ENCODE results near the gene PLCB3. TPM values are rescaled to one million over a fixed set of nuclear protein-coding genes. Genes with fewer than 3 reads are reported as not detected.

PLCB3 gene
- total and polyA plus RNA-seq, 2 of the 13 experiments (the other 11 are each of a cell fraction or from before 2014, with no cell fraction given), result 7.5 to 13.8 TPM

- Histone ChIP-seq H3K27me3 (ENCODE audit: control insufficient read depth in 1 of 2, insufficient read depth in 2 of 2, low read length in 2 of 2) (peaks cover 39 to 92% of the 10 kb centered on the region in 2 experiments), H2AFZ (ENCODE audit: low read length) (no peak overlapping the region), H3K4me1 (ENCODE audit: insufficient read depth, low read length) (peaks cover 6% of the 10 kb centered on the region), H3K9me3 (ENCODE audit: low read length) (no peaks in the 10 kb centered on the region), H4K20me1 (ENCODE audit: insufficient read depth, low read length) (0 out of 2 replicates have a peak, but pooled peaks cover 5% of the 10 kb centered on the region), H3K36me3 (replicated peaks in 1 of 2; ENCODE audit: control insufficient read depth in 1 of 2, insufficient read depth in 2 of 2, low read length in 2 of 2) (no peaks in the 10 kb centered on the region), H3K4me3 (replicated peaks in 1 of 3; ENCODE audit: insufficient read depth in 1 of 3, low read depth in 2 of 3, low read length in 3 of 3) (no peak overlapping the region), H3K4me2 (ENCODE audit: low read depth, low read length) (no peak overlapping the region), H3K79me2 (ENCODE audit: insufficient read depth, low read length) (no peaks in the 10 kb centered on the region), H3K27ac (ENCODE audit: extremely low read length, insufficient read depth, low read length) (no peak overlapping the region), H3K9ac (ENCODE audit: insufficient read depth, low read depth, low read length) (no peak overlapping the region)
- POLR2A ChIA-PET, result no interaction called here
- CTCF ChIA-PET (ENCODE audit: low intra/inter-chr PET ratio, low total read pairs), result no interaction called here
- WGBS (ENCODE audit: low lambda C conversion rate), result 23% methylated on average over 3 of the region's 3 CpGs
- in situ Hi-C loops (cut with HindIII; ENCODE audit: extremely low pct_ligation_motif_present, low pct_unique_long_range_greater_than_20kb) (no loop called here), intact Hi-C loops (cut with micrococcal nuclease; ENCODE audit: unreplicated experiment) (no loop called here)
- ATAC-seq (no peak), DNase-seq (ENCODE audit: low spot score) (no peak), FAIRE-seq (no peak)
- no TSS peak for BruUV-seq (replicated peaks)
- TF ChIP-seq CCAR2 (optimal IDR thresholded peaks at IDR 0.05; ENCODE audit: low read depth, low read length), result no peak
- peak; percentile 62; the same call in 1 of the 2 replicates for TF ChIP-seq ZKSCAN1 (IDR thresholded peaks at IDR 0.05; ENCODE audit: low read length)
Measured at GRCh38 chr11:64294774-64295173, 43.4 kb downstream of the PLCB3 start.

GRCh38 chr11:64295760-64296159, 44.4 kb downstream of the PLCB3 start:
- FAIRE-seq, result no peak
- Histone ChIP-seq H3K4me3 (replicated peaks in 1 of 3; ENCODE audit: insufficient read depth in 1 of 3, low read depth in 2 of 3, low read length in 3 of 3) (no peak overlapping the region), H3K27ac (ENCODE audit: extremely low read length, insufficient read depth, low read length) (no peak overlapping the region), H4K20me1 (ENCODE audit: insufficient read depth, low read length) (0 out of 2 replicates have a peak, but pooled peaks cover 5% of the 10 kb centered on the region), H3K9ac (ENCODE audit: insufficient read depth, low read depth, low read length) (no peak overlapping the region), H3K79me2 (ENCODE audit: insufficient read depth, low read length) (no peaks in the 10 kb centered on the region), H3K4me2 (ENCODE audit: low read depth, low read length) (no peak overlapping the region), H2AFZ (ENCODE audit: low read length) (no peak overlapping the region), H3K27me3 (ENCODE audit: control insufficient read depth in 1 of 2, insufficient read depth in 2 of 2, low read length in 2 of 2) (peaks cover 38 to 94% of the 10 kb centered on the region in 2 experiments), H3K4me1 (ENCODE audit: insufficient read depth, low read length) (peaks cover 15% of the 10 kb centered on the region), H3K9me3 (ENCODE audit: low read length) (no peaks in the 10 kb centered on the region), H3K36me3 (replicated peaks in 1 of 2; ENCODE audit: control insufficient read depth in 1 of 2, insufficient read depth in 2 of 2, low read length in 2 of 2) (no peaks in the 10 kb centered on the region)
- in situ Hi-C loops (cut with HindIII; ENCODE audit: extremely low pct_ligation_motif_present, low pct_unique_long_range_greater_than_20kb), result no loop called here
- TF ChIP-seq TARDBP (CRISPR knock-in tag; IDR thresholded peaks at IDR 0.05), result no peak
- TF ChIP-seq SMAD1 (CRISPR knock-in tag; IDR thresholded peaks at IDR 0.05; ENCODE audit: borderline replicate concordance, low read depth), result no peak
- no peak for TF ChIP-seq ELK4 (CRISPR knock-in tag; IDR thresholded peaks at IDR 0.05; ENCODE audit: borderline replicate concordance)
- TF ChIP-seq ZNF546 (CRISPR knock-in tag; conservative IDR thresholded peaks at IDR 0.05), result no peak
- TF ChIP-seq CCDC6 (CRISPR knock-in tag; IDR thresholded peaks at IDR 0.05), result no peak
- TF ChIP-seq ZNF614 (CRISPR knock-in tag; IDR thresholded peaks at IDR 0.05; ENCODE audit: borderline replicate concordance), result no peak
- no peak for TF ChIP-seq ZNF605 (CRISPR knock-in tag; IDR thresholded peaks at IDR 0.05)
- TF ChIP-seq HES4 (CRISPR knock-in tag; IDR thresholded peaks at IDR 0.05; ENCODE audit: borderline replicate concordance), result no peak
- TF ChIP-seq CCAR2 (optimal IDR thresholded peaks at IDR 0.05; ENCODE audit: low read depth, low read length), result no peak
- no peak for TF ChIP-seq ZBTB2 (CRISPR knock-in tag; IDR thresholded peaks at IDR 0.05; ENCODE audit: low read depth)
- TF ChIP-seq ZNF691 (CRISPR knock-in tag; IDR thresholded peaks at IDR 0.05; ENCODE audit: borderline replicate concordance, low read depth), result no peak
- no peak for TF ChIP-seq ISL2 (CRISPR knock-in tag; IDR thresholded peaks at IDR 0.05)
- TF ChIP-seq CENPT (CRISPR knock-in tag; IDR thresholded peaks at IDR 0.05; ENCODE audit: low read depth), result no peak
- no peak for TF ChIP-seq SOX5 (CRISPR knock-in tag; IDR thresholded peaks at IDR 0.05; ENCODE audit: borderline replicate concordance)
- no peak for TF ChIP-seq FLYWCH1 (CRISPR knock-in tag; IDR thresholded peaks at IDR 0.05)
- TF ChIP-seq ZFAT (CRISPR knock-in tag; conservative IDR thresholded peaks at IDR 0.05), result no peak
- ChIA-PET CTCF (ENCODE audit: low intra/inter-chr PET ratio, low total read pairs) (no interaction called here), POLR2A (no interaction called here)
- intact Hi-C loops (cut with micrococcal nuclease; ENCODE audit: unreplicated experiment), result no loop called here
- whole genome bisulfite sequencing (ENCODE audit: low lambda C conversion rate), result 27% methylated on average over 4 of the region's 4 CpGs
- no TSS peak for BruUV-seq (replicated peaks)
- ATAC-seq, result no peak
- no peak for DNase-seq (ENCODE audit: low spot score)
